IPS-20b (cell line): ENCODE measurements around the gene TRPM2.
"Not testable (repeated sequence)": the region's sequence is repeated elsewhere in the genome, so short reads cannot be mapped to it uniquely, and the experiment has no call there.

ENCODE experiments used
- H3K27ac ChIP-seq: one replicate; pipeline ENCODE4 v1.5.1; 2013; ENCODE audit warnings: low read length
- H3K27me3 ChIP-seq: 2 replicates; pipeline ENCODE4 v1.6.1; 2013; ENCODE audit warnings: mild to moderate bottlenecking, low read length, inconsistent platforms; ENCODE audit not compliant: insufficient read depth
- H3K36me3 ChIP-seq: 2 replicates; pipeline ENCODE4 v1.6.1; 2013; ENCODE audit warnings: low read depth, mild to moderate bottlenecking, inconsistent platforms, low read length, moderate library complexity; ENCODE audit not compliant: insufficient read depth
- H3K4me1 ChIP-seq: 2 replicates; pipeline ENCODE4 v1.6.1; 2013; ENCODE audit warnings: mild to moderate bottlenecking, control low read depth, inconsistent platforms, low read length, moderate library complexity; ENCODE audit not compliant: insufficient read depth
- H3K4me3 ChIP-seq: 2 replicates; pipeline ENCODE4 v1.5.1; 2013; ENCODE audit warnings: mild to moderate bottlenecking, low read length, inconsistent platforms
- H3K9ac ChIP-seq: 2 replicates; pipeline ENCODE4 v1.6.1; 2013; ENCODE audit warnings: low read depth, mild to moderate bottlenecking, inconsistent platforms, low read length, moderate library complexity
- H3K9me3 ChIP-seq: 2 replicates; pipeline ENCODE4 v1.6.1; 2013; ENCODE audit warnings: mild to moderate bottlenecking, low read depth, low read length, inconsistent platforms; ENCODE audit not compliant: insufficient read depth

The TRPM2 gene

DNA sequence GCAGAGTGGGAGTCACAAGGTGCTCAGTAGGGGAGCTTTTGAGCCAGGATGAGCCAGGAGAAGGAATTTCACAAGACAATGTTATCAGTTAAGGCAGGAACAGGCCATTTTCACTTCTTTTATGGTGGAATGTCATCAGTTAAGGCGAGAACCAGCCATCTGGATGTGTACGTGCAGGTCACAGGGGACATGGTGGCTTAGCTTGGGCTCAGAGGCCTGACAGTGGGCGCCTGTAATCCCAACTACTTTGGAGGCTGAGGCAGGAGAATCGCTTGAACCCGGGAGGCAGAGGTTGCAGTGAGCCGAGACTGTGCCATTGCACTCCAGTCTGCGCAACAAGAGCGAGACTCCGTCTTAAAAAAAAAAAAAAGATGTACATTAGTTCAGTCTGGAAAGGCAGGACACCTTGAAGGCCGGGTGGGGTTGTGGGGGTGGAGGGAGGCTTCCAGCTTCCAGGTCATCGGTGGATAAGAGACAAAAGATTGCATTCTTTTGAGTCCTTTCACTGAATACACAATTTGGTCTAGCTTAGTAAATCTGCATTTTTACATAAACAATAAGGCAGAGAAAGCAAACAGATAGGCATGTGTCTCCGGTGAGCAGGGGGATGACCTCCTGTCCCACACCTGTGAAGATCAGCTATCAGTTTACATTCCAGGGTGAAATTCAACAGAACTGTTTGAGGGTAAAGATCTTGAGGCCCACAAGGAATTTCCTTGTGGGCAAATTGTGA is 11.5 kb upstream of the TRPM2 start:
- not testable (repeated sequence) for H3K9ac ChIP-seq, H3K9me3 ChIP-seq, H3K4me3 ChIP-seq, H3K27me3 ChIP-seq, H3K4me1 ChIP-seq, H3K36me3 ChIP-seq, H3K27ac ChIP-seq

DNA sequence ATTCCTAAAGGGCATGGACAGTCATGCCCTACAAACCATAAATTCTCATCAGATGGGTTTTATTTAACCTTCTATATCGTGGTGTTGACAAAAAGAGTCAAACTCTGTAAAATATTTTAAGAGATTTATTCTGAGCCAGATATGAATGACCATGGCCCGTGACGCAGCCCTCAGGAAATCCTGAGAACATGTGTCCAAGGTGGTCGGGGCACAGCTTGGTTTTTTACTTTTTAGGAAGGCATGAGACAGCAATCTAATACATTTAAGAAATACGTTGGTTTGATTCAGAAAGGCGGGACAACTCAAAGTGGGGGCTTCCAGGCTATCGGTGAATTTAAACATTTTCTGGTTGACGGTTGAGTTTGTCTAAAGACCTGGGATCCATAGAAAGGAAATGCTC is 10.4 kb upstream of the TRPM2 start:
- H3K27ac ChIP-seq, H3K36me3 ChIP-seq, H3K4me1 ChIP-seq, H3K9ac ChIP-seq, H3K9me3 ChIP-seq, H3K4me3 ChIP-seq, H3K27me3 ChIP-seq: not testable (repeated sequence)

DNA sequence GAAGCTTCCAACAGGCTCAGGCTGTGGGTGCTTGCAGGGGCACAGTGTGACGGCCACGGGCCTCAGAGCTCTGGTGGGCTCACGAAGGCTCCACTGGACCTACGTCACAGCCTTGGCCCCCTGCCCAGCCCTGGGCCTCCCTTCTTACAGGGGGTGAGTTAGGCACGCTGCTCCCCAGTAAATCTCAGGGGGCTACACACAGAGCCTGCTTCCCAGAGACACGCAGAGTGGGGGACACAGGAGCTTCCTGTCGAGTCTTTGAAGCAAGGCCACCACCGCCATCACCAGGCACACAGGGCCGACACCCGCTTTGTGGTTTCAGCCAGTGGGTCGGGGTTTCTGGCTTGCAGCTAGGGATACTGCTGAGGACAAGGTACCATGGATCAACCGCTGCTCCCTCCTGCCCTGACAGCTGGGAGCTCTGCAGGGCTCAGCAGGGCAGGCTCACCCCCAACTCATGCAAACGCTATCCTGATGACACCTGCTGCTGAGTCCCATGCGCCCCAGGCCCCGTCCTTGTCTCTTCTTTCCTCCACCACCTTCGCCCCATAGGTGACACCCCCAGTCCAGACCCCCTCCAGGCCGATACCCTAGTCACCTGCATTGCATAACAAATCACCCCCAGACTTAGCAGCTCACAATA is 8.8 kb upstream of the TRPM2 start:
- Histone ChIP-seq H3K36me3 (no peaks in the 10 kb centered on the region), H3K9me3 (no peaks in the 10 kb centered on the region), H3K27ac (no peak overlapping the region), H3K27me3 (no peaks in the 10 kb centered on the region), H3K4me3 (no peak overlapping the region), H3K9ac (no peak overlapping the region), H3K4me1 (no peaks in the 10 kb centered on the region)

DNA sequence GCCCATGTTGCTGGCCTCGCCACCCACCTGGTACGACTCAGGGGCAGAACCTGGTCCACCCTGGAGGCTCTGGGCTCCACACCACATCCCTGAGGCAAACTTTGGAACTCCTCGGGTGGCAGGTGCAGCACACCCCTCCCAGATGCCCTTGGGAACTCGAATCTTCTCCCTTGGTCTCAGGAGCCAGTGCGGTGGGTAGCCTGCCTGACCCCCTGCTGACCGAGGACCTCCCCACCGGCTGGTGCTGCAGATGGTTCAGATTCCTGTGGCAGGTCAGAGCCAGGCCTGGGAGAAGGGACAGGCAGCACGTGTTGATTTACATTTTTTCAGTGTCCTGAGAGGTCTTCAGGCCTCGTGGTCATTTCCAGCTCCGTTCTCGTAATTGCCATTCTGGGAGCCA is 7.9 kb upstream of the TRPM2 start:
- no peaks in the 10 kb centered on the region for H3K27me3 ChIP-seq
- H3K4me3 ChIP-seq = no peak overlapping the region
- H3K9ac ChIP-seq = no peak overlapping the region
- no peak overlapping the region for H3K27ac ChIP-seq
- H3K36me3 ChIP-seq = no peaks in the 10 kb centered on the region
- no peaks in the 10 kb centered on the region for H3K9me3 ChIP-seq
- H3K4me1 ChIP-seq = no peaks in the 10 kb centered on the region

DNA sequence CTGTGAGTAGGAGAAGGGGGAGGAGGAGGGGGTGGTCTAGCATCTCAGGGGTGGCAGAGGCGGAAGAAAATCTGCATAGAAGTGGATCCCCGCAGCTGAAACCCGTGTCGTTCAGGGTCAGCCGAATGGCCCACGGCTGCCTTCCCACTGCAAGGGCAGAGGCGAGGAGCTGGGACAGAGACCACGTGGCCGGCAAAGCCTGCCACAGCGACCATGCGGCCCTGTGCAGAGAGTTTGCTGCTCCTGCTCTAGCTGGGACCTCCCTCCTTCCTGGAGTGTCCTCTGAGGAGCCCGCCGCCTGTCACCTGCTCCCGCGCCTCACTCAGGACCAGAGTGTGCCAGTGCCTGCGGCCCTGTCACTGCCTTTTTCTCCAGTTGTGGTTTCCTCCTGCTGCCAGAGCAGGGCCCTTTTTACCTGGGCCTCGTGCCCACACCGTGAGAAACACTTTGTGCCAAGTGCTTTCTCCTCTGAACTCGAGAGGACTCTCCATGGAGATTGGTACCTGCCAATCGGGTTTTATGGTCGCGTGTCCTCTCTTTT is 5.4 kb upstream of the TRPM2 start:
- Histone ChIP-seq H3K9me3 (no peaks in the 10 kb centered on the region), H3K27ac (no peak overlapping the region), H3K4me3 (no peak overlapping the region), H3K36me3 (no peaks in the 10 kb centered on the region), H3K9ac (no peak overlapping the region), H3K27me3 (no peaks in the 10 kb centered on the region), H3K4me1 (no peaks in the 10 kb centered on the region)

DNA sequence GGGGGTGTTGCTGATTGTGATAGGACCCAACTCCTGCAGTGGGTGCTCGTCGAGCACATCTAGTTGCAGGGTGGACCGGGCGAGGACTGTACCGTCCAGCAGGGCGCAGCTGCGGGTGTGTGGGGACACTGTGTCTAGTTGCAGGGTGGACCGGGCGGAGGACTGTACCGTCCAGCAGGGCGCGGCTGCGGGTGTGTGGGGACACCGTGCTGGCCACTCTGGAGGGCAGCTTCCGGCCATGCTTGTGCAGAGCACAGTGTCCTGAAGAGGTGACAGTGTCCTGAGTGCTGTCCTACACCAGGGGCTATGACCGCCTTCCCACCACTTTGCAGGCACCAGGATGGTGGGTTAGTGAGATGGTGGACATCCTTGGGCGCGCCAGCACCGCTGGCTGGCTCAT is 4.6 kb upstream of the TRPM2 start:
- no peak overlapping the region for H3K27ac ChIP-seq
- H3K9me3 ChIP-seq = no peaks in the 10 kb centered on the region
- H3K27me3 ChIP-seq = no peaks in the 10 kb centered on the region
- no peaks in the 10 kb centered on the region for H3K4me1 ChIP-seq
- H3K9ac ChIP-seq = no peak overlapping the region
- H3K4me3 ChIP-seq = no peak overlapping the region
- H3K36me3 ChIP-seq = no peaks in the 10 kb centered on the region

DNA sequence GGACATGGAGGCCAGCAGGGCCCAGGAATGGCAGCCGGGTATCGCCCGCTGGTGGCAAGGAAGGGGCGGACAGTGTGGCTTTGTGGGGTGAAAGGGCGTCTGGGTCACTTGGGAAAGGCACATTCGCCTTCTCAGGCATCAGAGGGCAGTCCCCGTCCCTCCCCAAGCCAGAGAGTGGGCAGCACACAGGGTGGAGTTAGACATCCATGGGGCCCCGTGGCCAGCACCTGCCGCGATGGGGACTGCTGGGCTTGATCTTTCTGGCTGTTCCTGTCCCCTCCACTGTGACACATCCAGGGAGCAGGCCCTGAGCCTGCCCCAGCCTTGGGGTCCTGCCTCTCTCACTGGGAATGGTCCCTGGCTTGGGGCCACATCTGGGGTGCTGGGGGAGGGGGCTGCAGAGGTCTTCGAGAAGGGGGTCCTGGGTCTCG is 4.0 kb upstream of the TRPM2 start:
- Histone ChIP-seq H3K9me3 (no peaks in the 10 kb centered on the region), H3K4me1 (no peaks in the 10 kb centered on the region), H3K27ac (no peak overlapping the region), H3K36me3 (no peaks in the 10 kb centered on the region), H3K9ac (no peak overlapping the region), H3K4me3 (no peak overlapping the region), H3K27me3 (no peaks in the 10 kb centered on the region)

DNA sequence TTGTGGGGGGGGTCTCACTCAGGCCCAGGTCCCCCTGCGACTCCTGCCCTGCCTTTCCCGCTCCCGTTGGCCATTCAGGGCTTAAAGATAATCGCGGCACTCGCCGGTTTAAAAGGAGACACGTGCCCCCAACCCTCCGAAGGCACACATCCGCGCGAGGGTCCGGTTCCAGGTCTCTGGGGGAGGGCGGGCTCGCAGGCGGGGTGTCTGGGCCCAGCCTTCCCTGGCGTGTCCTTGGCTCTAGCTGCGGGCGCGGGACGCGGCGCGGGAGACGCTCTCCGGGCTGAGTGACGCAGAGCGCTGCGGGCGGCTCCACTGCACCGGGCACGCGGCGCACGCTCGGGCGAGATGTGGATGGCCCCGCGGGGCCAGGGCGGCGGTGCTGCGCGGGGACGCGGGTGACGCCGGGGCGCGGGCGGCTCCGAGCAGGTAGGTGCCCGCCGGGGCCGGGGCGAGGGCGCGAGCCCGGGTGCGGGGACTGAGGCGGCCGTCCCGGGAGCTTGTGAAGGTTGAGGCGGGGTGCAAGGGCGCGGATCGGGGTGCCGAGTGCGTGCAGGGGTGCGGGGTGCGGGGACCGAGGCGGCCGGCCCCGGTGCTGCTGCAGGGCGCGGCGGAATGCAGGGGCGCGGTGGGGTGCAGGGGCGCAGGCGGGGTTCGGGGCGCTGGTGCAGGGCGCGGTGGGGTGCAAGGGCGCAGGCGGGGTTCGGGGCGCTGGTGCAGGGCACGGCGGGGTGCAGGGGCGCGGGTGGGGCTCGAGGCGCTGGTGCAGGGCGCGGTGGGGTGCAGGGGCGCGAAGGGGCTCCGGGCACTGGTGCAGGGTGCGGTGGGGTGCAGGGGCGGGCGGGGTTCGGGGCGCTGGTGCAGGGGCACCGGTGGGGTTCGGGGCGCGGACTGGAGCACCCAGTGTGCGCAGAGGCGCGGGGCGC is 3.3 kb upstream of the TRPM2 start:
- Histone ChIP-seq H3K4me3 (no peak overlapping the region), H3K36me3 (no peaks in the 10 kb centered on the region), H3K27ac (no peak overlapping the region), H3K4me1 (no peaks in the 10 kb centered on the region), H3K27me3 (no peaks in the 10 kb centered on the region), H3K9me3 (no peaks in the 10 kb centered on the region), H3K9ac (no peak overlapping the region)

DNA sequence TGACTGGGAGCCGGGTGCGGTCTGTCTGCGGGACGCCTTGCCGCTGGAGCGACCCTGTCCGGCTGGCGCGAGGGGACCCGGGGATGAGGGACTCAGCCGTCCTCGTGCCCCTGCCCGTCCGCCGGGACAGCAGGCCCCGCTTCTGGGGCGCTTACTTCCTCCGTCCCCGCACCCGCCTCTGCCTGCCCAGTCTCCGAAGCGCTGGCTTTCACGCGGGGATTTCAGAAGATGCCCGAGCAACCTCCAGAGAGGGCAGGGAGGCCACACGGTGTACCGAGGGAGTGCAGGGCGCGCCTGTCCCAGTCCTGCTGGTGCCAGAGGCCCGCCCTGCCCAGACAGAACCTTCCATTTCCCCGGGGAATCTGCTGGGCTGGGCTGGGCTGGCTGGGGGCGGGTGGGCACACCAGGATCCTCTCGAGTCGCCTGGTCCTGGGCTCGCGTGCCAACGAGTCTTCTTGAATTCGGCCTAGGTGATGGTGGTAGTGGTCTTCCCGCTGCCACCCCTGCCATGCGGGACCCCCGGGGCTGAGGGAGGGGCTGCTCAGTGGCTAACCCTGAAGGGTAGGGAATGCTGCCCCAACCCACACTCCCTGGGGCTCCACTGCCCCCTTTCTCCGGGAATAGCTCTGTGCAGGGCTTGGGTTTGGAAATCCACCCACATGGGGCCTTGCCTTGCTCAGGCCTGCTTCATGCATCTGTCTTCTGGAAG is 2.5 kb upstream of the TRPM2 start:
- no peaks in the 10 kb centered on the region for H3K36me3 ChIP-seq
- no peak overlapping the region for H3K9ac ChIP-seq
- no peaks in the 10 kb centered on the region for H3K9me3 ChIP-seq
- H3K27ac ChIP-seq = no peak overlapping the region
- H3K27me3 ChIP-seq = no peaks in the 10 kb centered on the region
- no peaks in the 10 kb centered on the region for H3K4me1 ChIP-seq
- no peak overlapping the region for H3K4me3 ChIP-seq

DNA sequence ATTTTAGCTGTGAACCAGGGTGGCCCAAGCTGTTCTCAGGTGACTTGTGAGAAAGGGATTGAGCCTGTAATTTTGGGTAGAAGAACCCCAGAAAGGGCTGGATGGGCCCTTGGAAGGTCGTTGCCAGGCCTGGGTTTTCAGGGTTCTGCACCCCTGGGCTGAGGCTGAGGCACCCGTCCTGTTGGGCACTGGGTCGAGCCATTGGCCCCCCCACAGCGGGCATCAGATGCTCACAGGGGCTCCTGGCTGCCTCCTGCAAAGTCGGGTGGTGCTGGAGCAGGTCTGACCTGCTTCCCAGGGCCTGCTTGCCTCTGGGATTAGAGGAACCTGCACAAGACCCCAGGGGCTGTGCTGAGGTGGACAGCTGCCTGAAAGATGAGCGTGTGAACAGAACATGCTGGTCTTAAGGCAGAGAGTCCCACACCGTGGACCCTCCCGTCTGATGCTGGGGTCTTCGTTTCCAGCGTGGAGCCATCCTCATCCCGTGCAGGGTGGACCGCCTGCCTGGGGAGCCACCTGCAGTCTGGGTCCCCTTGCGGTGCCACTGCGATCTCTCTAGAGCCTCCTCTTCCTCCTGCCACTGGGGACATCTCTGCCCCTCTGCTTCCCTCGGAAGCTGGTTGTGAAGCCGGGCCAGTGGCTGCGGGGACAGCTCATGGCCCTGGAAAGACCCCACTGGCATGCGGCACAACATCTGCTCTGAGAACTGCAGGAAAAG is 1.7 kb upstream of the TRPM2 start:
- Histone ChIP-seq H3K27me3 (no peaks in the 10 kb centered on the region), H3K9ac (no peak overlapping the region), H3K4me3 (no peak overlapping the region), H3K36me3 (no peaks in the 10 kb centered on the region), H3K9me3 (no peaks in the 10 kb centered on the region), H3K27ac (no peak overlapping the region), H3K4me1 (no peaks in the 10 kb centered on the region)
